ENCODE measurements around the gene CACNA2D3.

The CACNA2D3 gene

DNA sequence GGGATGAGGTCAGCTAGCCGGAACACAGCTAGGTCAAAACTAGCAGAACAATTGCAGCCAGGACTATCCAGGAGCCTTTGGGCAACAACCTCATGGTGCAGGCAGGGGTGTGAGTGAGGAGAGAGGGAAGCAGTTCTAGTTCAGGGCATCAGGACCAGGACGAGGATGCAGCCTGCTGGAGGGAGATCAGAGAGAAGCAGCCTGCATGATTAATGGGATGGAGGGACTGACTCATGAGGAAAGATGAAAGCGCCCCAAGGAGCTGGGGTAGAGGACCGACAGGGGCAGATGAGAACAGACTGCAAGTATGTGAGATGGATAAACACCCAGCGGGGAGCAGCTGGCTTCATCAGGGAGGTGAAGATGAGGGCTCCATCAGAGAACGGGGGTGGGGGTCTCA lies 843.4 kb downstream of the CACNA2D3 start:
- Histone ChIP-seq H3K9ac (ENCODE audit: low read length) (no peak overlapping the region), H3K9me3 (ENCODE audit: insufficient read depth, low read length) (no peaks in the 10 kb centered on the region), H4K20me1 (ENCODE audit: low read depth, low read length) (no peaks in the 10 kb centered on the region), H3K27ac (ENCODE audit: low read depth, low read length) (no peak overlapping the region), H3K9me2 (replicated peaks; ENCODE audit: insufficient read depth, low read length) (no peaks in the 10 kb centered on the region), H3K36me3 (ENCODE audit: low read length) (no peaks in the 10 kb centered on the region), H3K4me3 (ENCODE audit: insufficient read depth, low read length, poor library complexity, severe bottlenecking) (no peak overlapping the region), H3K4me2 (ENCODE audit: low read depth, low read length, poor library complexity, severe bottlenecking) (no peak overlapping the region), H2AFZ (ENCODE audit: low read depth, low read length, severe bottlenecking) (no peak overlapping the region), H3F3A (ENCODE audit: insufficient read depth) (no peaks in the 10 kb centered on the region), H3K27me3 (ENCODE audit: low read length) (no peaks in the 10 kb centered on the region; the same call in 1 of the 2 replicates), H3K79me2 (ENCODE audit: insufficient read depth, low read length) (no peaks in the 10 kb centered on the region)
- no peak for TF ChIP-seq EZH2phosphoT487 (conservative IDR thresholded peaks at IDR 0.05; ENCODE audit: low read length)
- TF ChIP-seq, protein P1, sequence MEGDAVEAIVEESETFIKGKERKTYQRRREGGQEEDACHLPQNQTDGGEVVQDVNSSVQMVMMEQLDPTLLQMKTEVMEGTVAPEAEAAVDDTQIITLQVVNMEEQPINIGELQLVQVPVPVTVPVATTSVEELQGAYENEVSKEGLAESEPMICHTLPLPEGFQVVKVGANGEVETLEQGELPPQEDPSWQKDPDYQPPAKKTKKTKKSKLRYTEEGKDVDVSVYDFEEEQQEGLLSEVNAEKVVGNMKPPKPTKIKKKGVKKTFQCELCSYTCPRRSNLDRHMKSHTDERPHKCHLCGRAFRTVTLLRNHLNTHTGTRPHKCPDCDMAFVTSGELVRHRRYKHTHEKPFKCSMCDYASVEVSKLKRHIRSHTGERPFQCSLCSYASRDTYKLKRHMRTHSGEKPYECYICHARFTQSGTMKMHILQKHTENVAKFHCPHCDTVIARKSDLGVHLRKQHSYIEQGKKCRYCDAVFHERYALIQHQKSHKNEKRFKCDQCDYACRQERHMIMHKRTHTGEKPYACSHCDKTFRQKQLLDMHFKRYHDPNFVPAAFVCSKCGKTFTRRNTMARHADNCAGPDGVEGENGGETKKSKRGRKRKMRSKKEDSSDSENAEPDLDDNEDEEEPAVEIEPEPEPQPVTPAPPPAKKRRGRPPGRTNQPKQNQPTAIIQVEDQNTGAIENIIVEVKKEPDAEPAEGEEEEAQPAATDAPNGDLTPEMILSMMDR (IDR thresholded peaks at IDR 0.05; ENCODE audit: insufficient read depth, low read length, poor library complexity, severe bottlenecking) = no peak

DNA sequence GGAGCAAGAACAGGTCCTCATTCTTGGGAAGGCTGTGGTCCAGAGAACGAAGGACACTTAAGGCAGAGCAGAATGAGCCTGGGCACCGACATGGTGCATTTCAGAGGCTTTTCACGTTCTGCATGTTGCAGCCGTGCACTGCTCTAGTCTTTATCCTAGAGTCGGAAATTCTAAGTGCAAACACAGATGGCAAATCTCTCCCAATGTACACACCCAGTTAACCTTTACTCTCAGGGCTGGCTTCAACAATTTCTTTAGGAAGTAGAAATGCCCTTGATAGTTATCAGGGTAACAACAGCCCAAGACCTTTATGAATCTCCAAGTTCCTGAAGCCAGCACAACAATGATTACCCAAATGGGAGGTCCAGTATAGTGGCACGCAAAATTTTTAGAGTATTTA lies 844.6 kb downstream of the CACNA2D3 start:
- TF ChIP-seq, protein P1 (IDR thresholded peaks at IDR 0.05; ENCODE audit: insufficient read depth, low read length, poor library complexity, severe bottlenecking) = no peak
- TF ChIP-seq EZH2phosphoT487 (conservative IDR thresholded peaks at IDR 0.05; ENCODE audit: low read length) = no peak
- H3K4me2 ChIP-seq (ENCODE audit: low read depth, low read length, poor library complexity, severe bottlenecking) = no peak overlapping the region

DNA sequence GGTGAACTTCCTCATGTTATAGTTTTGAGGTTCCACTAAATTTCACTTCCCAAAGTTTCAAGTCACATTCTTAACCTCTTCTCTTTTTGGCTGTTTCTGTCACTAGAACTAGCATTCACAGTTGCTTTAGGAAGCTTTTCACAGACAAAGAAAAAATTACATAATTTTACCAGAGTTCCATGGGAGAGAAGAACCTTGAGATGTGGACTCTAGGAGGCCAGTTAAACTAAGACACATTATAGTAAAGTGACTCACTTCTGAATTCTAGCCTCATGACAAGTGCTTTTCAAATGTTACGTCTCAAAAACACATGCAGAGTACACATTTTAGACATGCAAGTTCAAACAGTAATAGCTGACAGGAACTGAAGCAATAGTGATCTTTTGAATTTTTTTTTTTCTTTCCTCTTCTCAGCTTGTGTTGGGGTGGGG lies 845.4 kb downstream of the CACNA2D3 start:
- H3K27ac ChIP-seq (ENCODE audit: low read depth, low read length) = no peak overlapping the region
- H3K4me2 ChIP-seq (ENCODE audit: low read depth, low read length, poor library complexity, severe bottlenecking) = no peak overlapping the region
- no peaks in the 10 kb centered on the region; the same call in 1 of the 2 replicates for H3K27me3 ChIP-seq (ENCODE audit: low read length)

More for the DNA sequence above, 844.6 kb downstream of the CACNA2D3 start:
- Histone ChIP-seq H3K9me3 (ENCODE audit: insufficient read depth, low read length) (no peaks in the 10 kb centered on the region), H3K9ac (ENCODE audit: low read length) (no peak overlapping the region), H4K20me1 (ENCODE audit: low read depth, low read length) (no peaks in the 10 kb centered on the region), H3K4me3 (ENCODE audit: insufficient read depth, low read length, poor library complexity, severe bottlenecking) (no peak overlapping the region), H3K79me2 (ENCODE audit: insufficient read depth, low read length) (no peaks in the 10 kb centered on the region), H3K36me3 (ENCODE audit: low read length) (no peaks in the 10 kb centered on the region), H2AFZ (ENCODE audit: low read depth, low read length, severe bottlenecking) (no peak overlapping the region), H3K9me2 (replicated peaks; ENCODE audit: insufficient read depth, low read length) (no peaks in the 10 kb centered on the region), H3K27me3 (ENCODE audit: low read length) (no peaks in the 10 kb centered on the region; the same call in 1 of the 2 replicates), H3F3A (ENCODE audit: insufficient read depth) (no peaks in the 10 kb centered on the region), H3K27ac (ENCODE audit: low read depth, low read length) (no peak overlapping the region)

More for the DNA sequence above, 845.4 kb downstream of the CACNA2D3 start:
- TF ChIP-seq EZH2phosphoT487 (conservative IDR thresholded peaks at IDR 0.05; ENCODE audit: low read length) = no peak
- TF ChIP-seq, protein P1 (IDR thresholded peaks at IDR 0.05; ENCODE audit: insufficient read depth, low read length, poor library complexity, severe bottlenecking) = no peak
- H3K9me3 ChIP-seq (ENCODE audit: insufficient read depth, low read length) = no peaks in the 10 kb centered on the region
- H2AFZ ChIP-seq (ENCODE audit: low read depth, low read length, severe bottlenecking) = no peak overlapping the region
- no peaks in the 10 kb centered on the region for H3K79me2 ChIP-seq (ENCODE audit: insufficient read depth, low read length)
- H3F3A ChIP-seq (ENCODE audit: insufficient read depth) = no peaks in the 10 kb centered on the region
- H3K36me3 ChIP-seq (ENCODE audit: low read length) = no peaks in the 10 kb centered on the region
- H3K9me2 ChIP-seq (replicated peaks; ENCODE audit: insufficient read depth, low read length) = no peaks in the 10 kb centered on the region
- no peaks in the 10 kb centered on the region for H4K20me1 ChIP-seq (ENCODE audit: low read depth, low read length)
- no peak overlapping the region for H3K9ac ChIP-seq (ENCODE audit: low read length)
- H3K4me3 ChIP-seq (ENCODE audit: insufficient read depth, low read length, poor library complexity, severe bottlenecking) = no peak overlapping the region

Measured in SU-DHL-6 (cell line).